DOHH2 (cell line): ENCODE measurements around the gene NMUR1.

Experiments
- CTCF ChIP-seq: fragments of 200-600 bp; sonication (generic); IDR thresholded peaks from one replicate; pipeline ENCODE4 v1.5.1; 2014; ENCODE audit warnings: antibody characterized with exemption, mild to moderate bottlenecking, low read depth, low read length; ENCODE audit not compliant: poor library complexity, severe bottlenecking
- EZH2phosphoT487 ChIP-seq: fragments of 200-600 bp; sonication (generic); IDR thresholded peaks from 2 replicates; pipeline ENCODE4 v1.6.1; 2017; ENCODE audit warnings: borderline replicate concordance, mild to moderate bottlenecking, antibody characterized with exemption, low read length, moderate library complexity, mixed read lengths

- TF ChIP-seq CTCF (no peak), EZH2phosphoT487 (no peak)
Observed at GRCh38 chr2:231549446-231550239, 19.4 kb upstream of the NMUR1 start.
